IPS DF 4.7 (cell line): ENCODE data around the gene CIAO2B.

Experiments
- DNase-seq: peaks from one replicate; pipeline ENCODE4 v3.0.0-alpha.2; 2013; ENCODE audit warnings: low spot score; ENCODE audit errors: extremely low read depth

Gene CIAO2B

DNA sequence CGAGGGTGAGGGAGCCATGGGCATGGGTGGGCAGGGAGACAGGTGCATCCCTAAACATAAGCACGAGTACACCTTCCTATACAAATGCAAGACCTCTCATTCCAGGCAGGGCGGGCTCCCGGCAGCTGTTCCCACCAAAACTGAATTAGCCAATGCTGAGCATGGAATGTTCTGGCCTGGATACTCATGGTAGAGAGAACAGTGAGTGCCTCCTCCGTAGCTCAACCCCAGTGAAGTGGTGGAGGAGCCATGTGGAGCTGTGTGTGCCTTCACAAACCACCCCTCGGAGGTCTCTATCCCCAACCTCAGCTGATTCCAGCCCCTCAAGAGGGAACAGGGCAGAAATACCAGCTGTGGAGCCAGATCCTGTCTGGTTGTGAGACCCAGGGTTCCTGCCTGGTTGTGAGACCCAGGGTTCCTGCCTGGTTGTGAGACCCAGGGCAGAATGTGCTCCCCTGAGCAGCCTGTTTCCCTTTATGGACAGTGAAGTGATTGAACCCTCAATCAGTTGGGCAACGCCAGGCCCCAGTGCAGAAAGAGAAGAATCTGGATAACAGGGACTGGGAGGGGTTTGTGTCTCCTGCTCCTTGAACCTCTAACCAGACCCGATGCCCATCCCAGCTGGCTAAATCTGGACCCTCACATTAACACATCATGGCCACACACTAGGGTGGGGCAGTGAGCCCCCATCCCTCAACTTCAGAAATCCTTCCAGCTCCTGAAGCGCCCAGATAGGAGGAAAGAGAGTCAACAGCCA, 13.1 kb downstream of the CIAO2B start:
- no peak for DNase-seq

- no peak for DNase-seq
Measured at GRCh38 chr16:66920299-66920590, 14.0 kb downstream of the CIAO2B start.

DNA sequence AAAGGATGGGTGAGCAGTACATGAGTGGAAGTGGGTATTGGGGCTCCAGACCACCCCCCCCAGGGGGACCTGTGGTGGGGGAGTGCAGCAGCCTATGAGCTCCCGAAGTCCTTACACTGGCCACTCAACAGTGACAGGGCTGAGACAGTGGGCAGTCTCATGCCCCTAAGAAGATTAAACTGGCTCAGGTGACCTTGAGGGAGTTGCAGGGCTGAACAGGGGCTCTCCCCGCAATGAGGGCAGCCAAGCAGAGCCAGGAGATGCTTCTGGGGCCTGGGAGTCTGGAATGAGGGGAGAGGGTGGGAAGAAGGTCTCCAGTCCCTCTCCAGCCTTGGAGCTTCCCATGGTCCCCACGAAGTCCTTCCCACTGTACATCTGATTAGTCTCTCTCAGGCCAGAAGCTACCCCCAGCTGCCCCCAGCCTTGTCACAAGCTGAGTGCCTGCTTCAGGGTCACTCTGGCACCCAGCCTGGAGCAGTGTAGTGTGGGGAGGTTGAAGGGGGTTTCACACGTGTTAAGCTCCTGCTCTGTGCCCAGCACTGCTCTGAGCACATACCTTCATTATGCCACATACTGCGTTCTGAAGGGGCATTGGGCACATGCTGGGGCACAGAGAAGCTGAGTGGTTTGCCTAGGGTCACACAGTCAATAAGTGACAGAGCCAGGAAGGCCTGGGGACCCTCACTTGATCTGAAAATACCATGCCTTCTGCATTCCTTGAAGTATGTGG, 14.5 kb downstream of the CIAO2B start:
- DNase-seq, result no peak

DNA sequence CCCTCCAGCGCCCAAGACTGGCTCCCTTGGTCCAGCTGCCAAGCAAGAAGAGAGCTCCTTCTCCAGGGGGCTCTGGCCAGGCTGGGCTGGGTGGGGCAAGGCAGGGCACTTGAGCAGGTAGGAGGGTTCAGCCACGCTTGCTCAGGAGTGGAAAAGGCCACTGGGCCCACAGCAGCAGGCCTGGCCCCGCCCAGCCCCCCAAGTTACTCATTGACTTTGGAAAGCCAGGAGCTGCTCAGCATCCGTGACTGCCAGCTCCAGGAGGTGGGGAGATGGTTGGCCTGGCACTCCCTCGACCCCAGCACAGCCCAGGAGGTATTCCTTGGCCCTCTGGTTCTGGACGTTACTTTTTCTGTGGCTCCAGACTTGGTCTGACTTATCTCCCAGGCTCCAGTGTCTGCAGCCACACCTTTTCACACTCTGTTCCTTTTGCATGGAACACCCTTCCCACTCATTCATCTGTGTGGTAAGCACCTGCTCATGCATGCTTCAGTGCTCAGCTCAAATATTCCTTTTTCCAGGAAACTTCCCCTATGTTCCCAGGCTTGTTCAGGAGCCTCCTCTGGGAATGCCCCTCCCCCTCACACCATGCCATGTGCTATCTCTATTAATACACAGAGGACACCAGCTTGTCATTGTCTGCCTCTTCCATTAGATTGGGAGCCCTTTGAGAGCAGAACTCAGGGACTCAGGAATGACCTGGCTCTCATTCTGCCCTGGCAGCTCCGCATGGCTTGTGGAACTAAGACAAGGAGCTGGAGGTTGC, 15.2 kb downstream of the CIAO2B start, which contains the start of gene CDH16:
Gene CDH16 (minus strand): TSS at position 83 of the 766 bp plus-strand sequence. CDS start 820 bp downstream, outside the sequence.
- no peak for DNase-seq

DNA sequence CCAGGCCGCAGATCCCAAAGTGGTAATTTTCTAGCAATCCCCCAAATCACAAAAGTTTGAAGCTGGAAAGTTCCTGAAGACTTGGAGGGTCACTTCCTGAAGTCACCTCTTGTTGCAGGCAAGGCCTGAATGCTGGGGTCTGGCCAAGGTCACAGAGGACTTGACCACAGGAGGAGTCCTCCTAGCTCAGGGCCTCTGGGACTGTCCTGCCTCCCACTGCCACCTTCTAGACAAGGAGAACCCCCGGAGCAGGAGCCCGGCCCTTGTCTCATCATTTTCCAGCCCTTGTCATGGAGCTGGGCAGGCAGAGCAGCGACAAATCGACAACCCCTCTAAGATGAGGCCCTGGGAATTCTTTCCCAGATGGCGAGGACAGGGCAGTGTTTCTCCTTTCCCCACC, 15.8 kb downstream of the CIAO2B start:
- DNase-seq, result no peak

DNA sequence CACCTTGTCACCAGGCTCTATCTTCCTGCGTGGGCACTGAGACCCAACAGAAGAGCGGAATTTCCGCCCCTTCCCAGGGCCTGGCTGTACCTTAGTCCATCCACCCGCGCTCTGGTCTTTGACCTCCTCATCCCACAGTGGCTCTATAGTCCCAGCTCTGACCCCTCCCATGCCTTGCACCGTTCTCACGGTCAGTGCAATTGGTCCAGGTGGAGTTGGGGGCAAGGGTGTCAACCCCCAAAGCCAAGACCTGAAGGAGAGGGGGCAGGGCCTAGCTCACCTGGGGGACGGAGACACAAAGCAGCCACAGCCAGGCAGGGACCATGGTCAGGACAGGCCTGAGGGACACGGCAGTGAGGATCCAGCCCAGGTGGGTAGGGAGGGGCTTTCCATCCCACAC, 16.5 kb downstream of the CIAO2B start:
- DNase-seq, result no peak

GRCh38 chr16:66916518-66916917, 17.7 kb downstream of the CIAO2B start:
- DNase-seq, result no peak

DNA sequence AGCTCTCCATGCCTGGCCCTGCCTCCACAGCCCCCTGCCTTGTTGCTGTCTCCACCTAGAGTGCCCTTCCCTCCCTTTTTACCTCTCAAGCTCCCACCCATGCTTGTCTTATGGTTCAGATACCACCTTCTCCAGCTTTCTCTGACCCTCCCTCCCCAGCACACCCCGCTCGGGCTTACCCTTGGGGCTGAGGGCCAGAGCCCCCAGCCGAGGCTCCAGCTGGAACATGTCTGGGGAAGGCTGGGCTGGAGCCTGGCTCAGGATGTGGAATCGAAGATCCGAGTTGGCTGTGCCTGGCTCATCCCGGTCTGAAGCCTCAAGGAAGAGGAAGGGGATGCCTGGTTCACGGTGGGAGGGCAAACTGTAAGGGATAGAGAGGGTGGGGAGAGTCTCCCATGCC, 19.2 kb downstream of the CIAO2B start:
- DNase-seq, result no peak

DNA sequence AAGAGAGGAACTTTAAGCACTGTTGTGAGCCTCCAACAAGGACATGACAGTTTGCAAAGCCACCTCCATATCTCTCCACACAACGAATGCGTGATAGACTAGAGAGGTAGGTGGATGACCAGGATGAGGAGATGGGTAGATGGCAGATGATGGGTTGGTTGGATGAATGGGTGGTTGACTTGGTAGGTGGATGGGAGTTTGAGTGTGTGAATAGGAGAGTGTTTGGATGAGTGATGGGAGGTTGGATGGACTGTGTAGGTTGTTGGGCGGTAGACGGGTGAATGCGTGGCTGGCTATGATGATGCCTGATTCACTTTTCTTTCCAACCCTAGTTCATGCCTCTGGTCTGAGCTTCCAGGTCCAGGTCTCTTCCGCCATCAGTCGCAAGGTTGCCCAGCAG, 19.7 kb downstream of the CIAO2B start:
- DNase-seq, result no peak

DNA sequence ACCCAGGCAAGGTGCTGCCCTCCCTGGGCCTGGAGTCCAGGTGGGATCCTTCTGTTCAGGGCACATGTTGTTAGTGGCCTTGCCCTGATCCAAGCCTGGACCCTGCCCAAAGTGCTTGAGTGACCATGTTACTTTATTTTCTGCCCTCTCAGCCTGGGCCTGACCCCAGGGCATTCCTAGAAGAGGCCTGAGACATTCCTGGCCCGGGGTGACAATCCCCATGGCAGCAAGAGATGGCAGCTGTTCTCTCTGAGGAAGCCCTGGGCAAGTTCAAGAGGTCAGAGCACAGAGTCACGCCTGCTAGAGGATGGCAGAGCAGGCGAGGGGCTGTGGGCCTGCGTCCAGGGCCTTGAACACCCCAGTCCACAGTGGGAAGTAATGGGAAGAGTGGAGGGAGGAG, 20.5 kb downstream of the CIAO2B start:
- DNase-seq, result no peak

DNA sequence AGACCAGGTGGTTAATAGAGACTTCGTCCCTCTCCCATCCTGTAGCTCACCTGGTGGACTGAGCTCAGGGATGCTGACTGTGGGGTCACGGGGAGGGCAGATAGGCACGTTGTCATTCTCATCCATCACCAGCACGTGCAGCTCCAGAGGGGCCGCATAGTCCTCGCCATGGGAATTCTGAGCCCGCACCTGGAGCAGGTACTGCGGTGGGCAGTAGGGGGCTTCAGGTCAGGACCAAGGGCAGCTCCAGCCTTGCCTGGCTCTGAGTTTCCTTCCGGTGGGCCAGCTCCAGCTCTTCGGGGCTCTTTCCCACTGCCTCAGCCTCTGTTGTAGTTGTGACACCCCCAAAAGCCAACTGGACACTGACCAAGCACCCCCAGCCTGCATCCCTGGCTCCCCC, 21.1 kb downstream of the CIAO2B start:
- DNase-seq, result no peak

- DNase-seq, result no peak
Measured at GRCh38 chr16:66911801-66912200, 22.4 kb downstream of the CIAO2B start.

DNA sequence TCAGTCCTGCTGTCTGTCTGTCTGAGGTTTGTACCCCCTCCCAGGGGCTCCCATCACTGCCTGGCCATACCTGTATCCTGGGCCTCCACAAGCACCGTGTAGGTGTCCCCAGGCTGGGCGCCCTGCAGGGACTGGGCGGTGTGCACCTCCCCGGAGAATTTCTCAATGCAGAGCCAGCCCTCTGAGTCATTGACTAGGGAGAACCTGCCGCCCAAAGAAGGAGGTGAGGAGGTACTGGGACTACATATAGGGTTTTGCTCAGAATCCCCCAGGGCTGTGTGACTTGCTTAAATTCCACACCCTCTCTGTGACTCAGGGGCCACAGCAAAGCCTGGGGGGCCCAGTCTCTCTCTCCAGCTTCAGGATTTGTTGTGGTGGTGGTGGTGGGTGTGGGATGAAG, 23.1 kb downstream of the CIAO2B start:
- DNase-seq, result no peak

- no peak for DNase-seq
Measured at GRCh38 chr16:66910175-66910940, 23.8 kb downstream of the CIAO2B start.

GRCh38 chr16:66908762-66909559, 25.2 kb downstream of the CIAO2B start:
- DNase-seq, result no peak

GRCh38 chr16:66908116-66908515, 26.1 kb downstream of the CIAO2B start:
- no peak for DNase-seq

DNA sequence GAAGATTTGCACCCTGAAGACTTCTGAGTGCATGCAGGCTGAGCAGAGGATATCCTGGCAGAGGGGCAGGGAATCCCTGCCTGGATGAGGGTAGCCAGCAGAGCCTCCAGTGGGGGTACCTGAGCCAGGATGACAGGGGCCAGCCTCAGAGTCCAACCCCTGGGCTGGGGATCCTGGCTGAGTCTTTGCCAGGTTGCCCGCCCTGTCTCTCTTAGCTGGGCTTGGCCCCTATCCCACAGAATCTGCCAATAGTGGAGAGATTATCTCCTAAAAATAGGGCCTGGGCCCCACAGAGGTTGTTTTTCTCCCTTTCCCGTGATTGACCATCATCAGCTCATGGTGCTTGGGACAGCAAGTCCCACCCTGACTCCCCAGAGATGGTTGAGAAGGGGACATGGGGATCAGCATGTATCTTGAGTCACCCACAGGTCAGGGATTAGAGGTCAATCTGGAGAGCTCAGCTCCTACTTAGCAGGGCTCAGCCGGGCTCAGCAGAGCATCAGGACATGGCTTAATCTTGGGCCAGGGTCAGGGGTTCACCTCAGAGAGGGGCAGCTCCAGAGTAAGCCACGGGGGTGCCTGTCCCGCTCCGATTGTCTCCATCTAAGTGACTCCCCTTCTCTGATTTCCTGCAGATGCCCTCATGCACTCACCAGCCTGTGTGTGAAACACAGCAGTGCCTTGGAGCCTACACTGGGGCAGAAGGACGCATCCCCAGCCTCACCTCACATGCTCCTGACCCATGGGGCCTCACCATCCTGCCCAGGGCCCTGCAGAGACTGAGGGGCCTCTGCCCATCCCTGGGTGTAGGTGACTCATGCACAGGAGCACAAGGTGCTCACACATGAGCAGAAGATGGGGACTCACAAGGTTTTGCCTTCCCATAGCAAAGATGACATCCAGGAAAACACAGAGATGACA, 27.0 kb downstream of the CIAO2B start:
- DNase-seq, result no peak

DNA sequence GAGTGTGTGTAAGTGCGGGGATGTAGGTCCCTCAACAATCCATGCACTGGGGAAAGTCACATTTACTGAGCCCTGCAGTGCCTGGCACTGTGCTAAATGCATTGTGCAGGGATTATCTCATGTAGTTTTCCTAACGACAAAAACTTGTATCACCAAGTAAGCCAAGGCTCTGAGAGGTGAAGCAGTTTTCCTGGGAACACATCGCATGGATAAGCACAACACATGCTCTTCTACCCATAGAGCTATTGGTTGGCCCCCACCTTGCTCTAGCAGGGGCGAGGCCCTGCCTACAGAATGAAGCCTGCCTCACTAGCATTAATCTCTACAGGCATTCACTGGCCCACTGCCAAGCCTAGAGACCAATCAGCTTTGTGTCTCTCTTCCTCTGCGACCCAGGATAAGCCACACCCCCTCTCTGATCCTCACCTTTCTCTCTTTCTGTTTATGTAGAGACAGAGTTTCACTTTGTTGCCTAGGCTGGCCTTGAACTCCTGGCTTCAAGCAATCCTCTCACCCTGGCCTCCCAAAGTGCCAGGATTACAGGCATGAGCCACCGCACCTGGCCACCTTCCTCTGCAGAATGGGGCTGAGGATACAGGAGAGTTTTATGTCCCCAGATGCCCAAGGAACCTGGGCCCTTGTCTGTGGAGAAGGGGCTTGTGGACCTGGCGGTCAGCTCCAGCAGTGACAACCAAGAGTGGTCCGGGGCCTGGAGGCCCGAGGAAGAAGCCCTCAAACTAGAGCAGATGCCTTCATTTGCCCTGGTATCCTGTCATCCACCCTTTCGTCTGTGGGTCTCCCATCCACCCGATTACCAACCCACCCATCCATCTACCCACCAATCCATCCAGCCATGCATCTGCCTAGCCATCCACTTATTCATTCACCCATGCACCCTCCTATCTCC, 28.3 kb downstream of the CIAO2B start:
- no peak for DNase-seq
